NCI-H1092 (cell line): ENCODE measurements around the gene GFER.
"Not testable (repeated sequence)": the region's sequence is repeated elsewhere in the genome, so short reads cannot be mapped to it uniquely, and the experiment has no call there.

Experiments
- DNase-seq: peaks from one replicate; lab custom pipeline; 2025; lab: John Stamatoyannopoulos, UW

Gene GFER

GRCh38 chr16:1983544-1984346 lies at the start of gene GFER:
Gene GFER (plus strand): TSS chr16:1984193. CDS start chr16:1984219, 26 bp downstream.
- peak; percentile 82 for DNase-seq

GRCh38 chr16:1936945-1937479 lies 47.0 kb upstream of the GFER start:
- DNase-seq, result no peak

- no peak for DNase-seq
Measured at GRCh38 chr16:1938316-1938715, 45.7 kb upstream of the GFER start.

DNA sequence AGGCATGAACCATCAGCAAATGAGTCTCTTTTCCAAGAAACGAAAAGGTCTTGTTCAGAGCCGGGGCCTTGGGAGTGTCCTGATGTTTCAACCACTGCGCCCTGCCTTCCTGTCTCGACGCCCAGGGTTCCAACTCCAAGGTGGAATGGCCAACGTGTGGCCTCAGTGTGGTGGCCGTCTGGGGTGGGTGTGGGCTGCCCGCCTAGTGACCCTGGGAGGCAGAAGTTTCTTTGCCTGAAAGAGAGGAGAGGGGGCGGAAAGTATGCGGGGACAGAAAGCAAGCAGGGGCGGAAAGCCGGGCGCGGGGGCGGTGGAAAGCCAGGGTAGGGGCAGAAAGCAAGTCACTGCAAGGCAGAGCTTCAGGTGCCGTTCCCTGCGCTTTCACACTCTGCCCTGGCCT lies 45.1 kb upstream of the GFER start:
- no peak for DNase-seq

DNA sequence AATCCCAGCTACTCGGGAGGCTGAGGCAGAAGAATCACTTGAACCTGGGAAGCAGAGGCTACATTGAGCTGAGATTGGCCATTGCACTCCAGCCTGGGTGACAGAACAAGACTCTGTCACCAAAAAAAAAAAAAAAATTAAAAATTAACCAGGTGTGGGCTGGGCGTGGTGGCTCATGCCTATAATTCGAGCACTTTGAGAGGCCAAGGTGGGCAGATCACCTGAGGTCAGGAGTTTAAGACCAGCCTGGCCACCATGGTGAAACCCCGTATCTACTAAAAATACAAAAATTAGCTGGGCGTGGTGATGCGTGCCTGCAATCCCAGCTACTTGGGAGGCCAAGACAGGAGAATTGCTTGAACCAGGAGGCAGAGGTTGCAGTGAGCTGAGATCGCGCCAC lies 44.2 kb upstream of the GFER start:
- DNase-seq, result not testable (repeated sequence)

- DNase-seq, result no peak
Measured at GRCh38 chr16:1940273-1941161, 43.5 kb upstream of the GFER start.

DNA sequence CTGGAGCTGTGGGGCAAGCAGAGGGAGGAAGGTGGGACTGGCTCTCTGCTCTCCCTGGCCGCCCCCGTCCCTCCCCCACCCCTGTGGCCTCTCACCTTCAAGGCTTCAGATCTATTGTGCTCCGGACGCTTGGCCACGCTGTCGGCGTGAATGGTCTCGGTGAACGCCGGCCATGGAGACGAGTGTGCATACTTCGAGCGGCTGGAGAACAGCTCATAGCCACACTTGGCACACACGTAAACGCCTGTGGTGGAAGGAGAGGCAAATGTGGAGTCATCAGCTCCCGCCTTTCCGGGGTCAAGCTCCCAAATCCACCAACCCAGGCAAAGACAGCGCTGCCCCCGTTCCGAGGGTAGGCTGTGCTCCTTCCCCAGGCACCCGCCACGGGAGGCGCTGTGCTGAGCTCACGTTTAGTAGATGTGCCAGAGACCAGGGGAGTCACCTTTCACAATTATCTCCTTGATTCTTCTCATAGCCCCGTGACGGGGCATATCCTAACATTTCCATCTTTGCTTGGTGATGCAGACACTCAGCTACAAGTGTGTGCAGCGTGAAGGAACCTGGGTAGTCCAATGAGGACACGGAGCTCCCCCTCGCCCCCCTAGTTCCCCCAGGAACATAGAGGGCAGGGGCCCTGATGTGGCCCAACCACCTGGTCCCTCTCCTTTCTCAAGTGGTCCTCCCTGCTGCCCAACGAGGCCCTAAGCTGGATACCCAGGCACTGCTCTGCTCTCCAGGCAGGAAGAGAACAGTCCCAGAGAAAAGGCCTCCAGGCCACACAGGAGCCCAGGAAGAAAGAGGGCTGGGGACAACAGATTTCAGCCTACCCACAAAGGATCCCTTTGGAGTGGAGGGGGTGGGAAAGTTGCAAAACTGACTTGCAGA lies 42.6 kb upstream of the GFER start:
- no peak for DNase-seq

DNA sequence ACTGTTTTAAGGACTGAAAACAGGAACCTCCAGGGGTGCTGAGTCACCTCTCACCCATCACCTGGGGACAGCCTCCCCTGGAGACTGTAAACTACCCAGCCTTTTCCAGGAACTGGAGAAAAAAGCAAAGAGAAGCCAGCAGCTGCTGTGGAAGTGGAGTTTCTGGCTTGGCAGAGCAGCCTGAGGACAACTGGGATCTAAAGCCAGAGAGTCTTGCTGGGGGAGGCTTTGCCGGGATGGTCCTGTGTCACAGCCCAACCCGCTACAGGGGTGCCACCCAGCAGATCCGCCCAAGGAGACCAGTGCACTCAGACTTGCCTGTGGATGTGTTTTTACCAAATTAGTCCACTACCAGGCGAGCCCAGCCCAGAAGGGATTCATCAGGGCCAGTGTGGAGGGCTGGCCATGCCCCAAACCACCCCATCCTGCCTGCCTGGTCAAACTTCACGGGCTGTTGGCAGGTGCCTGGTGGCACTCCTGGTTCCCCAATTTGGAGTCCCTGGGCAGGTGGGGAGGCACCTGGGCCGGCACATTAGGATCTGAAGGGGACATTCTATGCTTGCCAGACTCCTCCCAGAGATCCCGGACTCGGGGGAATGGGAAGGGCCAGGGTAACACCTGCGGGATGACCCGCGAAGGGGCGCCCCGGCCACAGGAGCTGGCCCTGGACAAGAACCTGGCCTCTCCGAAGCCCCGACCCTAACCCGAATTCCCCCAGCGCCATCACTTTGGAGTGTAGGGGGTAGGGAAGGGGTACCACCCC lies 41.8 kb upstream of the GFER start:
- DNase-seq, result no peak

DNA sequence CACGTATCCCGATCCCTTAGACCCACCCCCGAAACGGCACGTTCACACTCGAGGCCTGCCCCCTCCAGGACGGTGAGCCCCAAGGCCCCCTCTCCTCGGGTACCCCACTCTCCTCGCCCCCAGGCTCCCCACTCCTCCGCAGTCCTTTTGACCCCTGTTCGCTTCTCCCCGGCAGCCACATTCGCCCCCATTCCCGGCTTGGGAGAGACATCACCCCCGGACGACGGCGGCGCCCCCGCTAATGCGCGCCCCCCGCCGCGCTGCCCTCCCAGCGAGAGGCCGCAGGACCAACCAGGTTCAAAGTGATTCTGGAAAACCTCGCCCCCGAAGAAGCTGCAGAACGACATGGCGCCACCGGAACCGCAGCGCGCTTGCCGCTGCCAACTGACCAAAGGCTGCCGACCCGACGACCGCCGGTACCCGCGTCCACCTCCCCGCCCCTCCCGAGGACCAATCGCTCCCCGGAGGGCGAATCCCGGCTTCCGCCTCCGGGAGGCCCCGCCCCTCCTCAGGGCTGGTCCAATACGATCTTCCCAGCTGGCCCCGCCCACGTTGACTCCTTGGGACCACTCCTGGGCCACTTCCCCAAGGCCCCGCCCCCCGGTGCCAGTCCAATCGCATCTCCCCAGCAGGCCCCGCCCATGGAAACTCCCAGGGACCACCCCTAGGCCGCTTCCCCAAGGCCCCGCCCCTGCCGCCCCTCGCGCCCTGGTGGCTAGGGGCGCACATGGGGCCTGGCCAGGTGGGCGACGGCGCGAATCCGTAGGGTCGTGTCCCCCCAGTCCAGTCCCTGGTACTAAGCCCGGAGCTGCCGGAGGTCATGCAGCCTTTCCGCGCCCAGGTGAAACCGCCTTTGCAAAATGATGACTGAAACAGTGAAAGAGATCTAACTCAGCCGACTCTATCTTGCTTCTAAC lies 40.9 kb upstream of the GFER start, which contains the start of gene MSRB1:
TSS of gene MSRB1 (minus strand) at position 390 of the 917 bp plus-strand sequence. CDS start at position 347, 43 bp downstream.
- peak; percentile 100 for DNase-seq

DNA sequence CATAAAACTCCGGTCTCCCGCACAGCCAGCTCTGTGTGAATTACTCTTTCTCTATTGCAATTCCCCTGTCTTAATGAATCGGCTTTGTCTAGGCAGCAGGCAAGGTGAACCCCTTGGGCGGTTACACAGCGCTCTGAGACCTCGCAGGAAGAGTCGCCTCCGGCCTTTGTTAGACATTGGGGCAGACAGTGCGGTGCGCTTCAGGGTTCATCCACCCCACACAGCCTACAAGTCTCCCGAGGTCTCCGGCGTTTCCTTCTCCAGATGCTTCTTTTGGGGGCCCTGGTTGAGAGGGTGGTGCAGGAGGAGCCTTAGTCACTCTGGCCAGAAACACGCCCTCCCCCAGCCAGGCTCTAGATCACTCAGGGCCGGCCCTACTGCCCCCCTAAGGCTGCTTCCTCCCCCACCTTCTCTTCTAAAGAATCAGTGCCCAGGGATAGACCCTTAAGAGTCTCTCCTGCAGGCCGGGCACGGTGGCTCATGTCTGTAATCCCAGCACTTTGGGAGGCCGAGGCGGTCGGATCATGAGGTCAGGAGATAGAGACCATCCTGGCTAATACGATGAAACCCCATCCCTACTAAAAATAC lies 39.3 kb upstream of the GFER start:
- no peak for DNase-seq

GRCh38 chr16:1945559-1946391 lies 38.2 kb upstream of the GFER start:
- no peak for DNase-seq

DNA sequence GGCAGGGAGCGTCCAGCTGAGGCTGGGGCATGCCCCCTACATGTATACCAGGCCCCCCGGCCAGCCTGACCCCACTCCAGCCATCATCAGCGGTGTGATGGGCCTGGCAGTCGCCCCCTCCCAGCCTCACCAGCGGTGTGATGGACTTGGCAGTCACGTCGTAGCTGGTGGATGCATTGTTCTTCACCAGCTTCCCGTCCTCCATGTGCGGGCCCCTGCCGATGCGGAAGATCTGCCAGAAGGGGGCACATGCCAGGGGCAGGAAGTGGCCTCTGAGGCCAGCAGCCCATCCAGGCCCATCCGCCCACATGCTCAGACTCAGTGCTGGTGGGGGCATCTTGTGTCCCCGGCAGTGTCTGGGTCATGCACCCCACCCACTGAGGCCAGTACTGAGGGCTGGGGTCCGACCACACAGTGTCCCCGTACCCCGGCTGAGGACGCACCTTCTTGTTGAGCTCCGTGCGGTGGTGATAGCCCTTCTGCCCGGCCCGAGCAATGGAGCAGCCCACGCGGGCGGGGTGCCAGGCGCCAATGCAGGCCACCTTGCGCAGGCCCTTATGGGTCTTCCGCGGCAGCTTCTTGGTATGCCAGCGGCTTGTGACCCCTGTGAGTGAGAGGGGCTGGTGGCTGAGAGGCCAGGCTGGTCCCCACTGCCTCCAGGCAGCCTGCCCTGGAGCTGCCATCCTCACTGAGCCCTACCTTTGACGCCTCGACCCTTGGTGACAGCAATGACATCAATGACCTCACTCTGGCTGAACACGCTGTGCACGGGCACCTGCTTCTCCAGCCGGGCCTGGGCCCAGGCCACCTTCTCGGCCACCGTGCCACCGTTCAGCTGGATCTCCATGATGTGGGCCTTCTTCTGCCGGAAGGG lies 37.3 kb upstream of the GFER start:
- DNase-seq, result no peak

GRCh38 chr16:1947369-1947670 lies 36.7 kb upstream of the GFER start:
- DNase-seq, result no peak

GRCh38 chr16:1949507-1949906 lies 34.5 kb upstream of the GFER start:
- no peak for DNase-seq

DNA sequence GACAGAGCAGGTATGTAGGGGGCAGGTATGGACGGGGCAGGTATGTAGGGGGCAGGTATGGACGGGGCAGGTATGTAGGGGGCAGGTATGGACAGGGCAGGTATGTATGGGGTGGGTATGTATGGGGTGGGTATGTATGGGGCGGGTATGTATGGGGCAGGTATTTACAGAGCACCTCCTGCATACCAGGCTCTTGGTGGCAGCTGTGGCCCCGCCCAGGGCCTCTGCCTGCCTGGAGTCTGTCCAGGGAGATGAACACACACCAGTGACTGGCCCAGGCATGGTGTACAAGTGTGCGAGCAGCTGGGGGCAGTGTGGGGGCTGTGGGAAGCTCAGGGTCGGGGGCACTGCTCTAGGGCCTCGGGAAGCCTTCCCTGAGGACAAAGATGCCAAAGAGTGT lies 33.9 kb upstream of the GFER start:
- no peak for DNase-seq

DNA sequence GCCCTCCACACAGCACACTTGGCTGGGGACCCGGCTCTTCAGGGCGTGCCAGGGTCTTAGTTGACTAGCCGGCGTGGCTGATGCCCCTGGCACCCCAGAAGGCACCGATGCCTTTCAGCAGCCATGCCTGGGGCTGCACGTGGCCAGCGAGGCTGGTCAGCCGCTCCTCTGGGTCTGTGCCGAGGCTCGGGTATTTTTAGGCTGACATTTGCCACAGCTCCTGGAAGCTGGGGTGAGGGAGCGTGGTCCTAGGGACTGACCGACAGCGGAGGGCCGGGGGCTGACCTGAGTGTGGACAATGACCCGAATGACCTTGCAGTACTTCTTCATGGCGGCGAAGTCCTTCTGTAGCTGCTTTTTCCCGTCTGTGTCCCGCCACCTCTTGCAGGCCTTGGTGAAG lies 33.4 kb upstream of the GFER start:
- DNase-seq, result no peak

GRCh38 chr16:1953734-1954133 lies 30.3 kb upstream of the GFER start:
- DNase-seq, result no peak
